Esophagus mucosa (tissue), 1 donor: ENCODE measurements around the gene KRT83. TPM values are rescaled to one million over a fixed set of nuclear protein-coding genes. Genes with fewer than 3 reads are reported as not detected.
"Not testable (repeated sequence)": the region's sequence is repeated elsewhere in the genome, so short reads cannot be mapped to it uniquely, and the experiment has no call there.

ENCODE experiments used
- ATAC-seq: fragments of 200-7000 bp; cut with Tn5 transposase; one replicate; pipeline ENCODE4 v1.9.1; 2020
- total RNA-seq: library from RNA; stranded (reverse); gene quantifications from one replicate; pipeline ENCODE4 v1.2.4, GENCODE V29; 2023
- donor health status: DM: yes; HTN: yes; CAD: no.

The KRT83 gene
- total RNA-seq, 1 donor from 2014 or later = not detected

DNA sequence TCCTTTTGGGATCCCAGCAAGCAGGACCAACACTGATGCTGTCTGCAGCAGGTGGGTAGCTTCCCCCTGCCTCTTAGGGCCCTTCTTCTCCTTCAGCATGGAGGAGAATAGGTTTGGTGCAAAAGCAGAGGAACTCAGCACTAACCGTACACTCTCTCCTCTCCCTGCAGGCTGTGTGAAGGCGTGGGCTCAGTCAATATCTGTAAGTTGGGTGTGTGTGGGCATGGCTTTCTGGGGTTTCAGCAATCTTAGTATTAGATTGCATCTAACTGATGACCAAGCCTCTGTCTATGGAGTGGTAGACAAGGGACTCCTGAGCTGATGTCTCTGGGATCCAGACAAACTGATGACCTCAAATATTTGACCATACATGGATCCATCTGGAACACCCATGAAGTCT is 31.8 kb upstream of the KRT83 start:
- ATAC-seq = no peak

DNA sequence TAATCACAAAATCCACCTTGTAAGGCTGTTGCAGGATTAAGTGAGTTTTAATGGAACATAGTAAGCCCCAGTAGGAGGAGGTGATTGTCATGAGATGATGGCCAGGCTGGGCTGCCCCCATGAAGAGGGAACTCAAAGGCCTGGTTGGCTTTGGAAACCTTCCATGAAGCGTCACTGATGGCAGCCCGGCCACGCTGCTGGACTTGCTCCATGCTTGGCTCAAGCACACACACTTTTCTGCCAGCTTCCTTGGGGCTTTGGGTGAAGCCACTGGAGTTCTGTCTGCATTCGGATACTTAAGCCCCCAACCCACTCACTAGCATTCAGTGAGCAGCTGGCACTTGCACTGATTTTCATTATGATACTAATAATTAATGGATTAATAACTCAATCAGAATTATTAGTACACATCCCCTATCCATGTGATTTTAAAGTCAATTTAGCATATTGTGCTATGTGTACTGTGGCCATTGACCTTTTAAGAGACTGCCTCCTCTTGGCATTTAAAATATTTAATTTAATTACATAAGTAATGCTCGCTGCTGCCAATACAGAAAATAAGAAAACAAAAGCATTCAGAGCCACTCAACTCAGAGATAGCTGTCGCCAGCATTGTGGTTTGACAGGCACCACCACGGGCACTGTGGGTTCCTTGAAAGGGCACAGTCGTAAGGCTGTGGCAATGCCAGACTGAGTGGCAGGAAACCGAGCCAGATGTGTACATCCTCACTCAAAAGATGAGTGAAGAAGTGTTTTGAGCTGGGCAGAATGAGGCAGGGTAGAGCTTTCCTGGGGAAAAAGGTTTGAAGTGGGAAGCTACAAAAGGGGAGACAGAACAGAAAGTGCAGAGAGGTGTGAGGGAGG is 30.2 kb upstream of the KRT83 start:
- no peak for ATAC-seq

DNA sequence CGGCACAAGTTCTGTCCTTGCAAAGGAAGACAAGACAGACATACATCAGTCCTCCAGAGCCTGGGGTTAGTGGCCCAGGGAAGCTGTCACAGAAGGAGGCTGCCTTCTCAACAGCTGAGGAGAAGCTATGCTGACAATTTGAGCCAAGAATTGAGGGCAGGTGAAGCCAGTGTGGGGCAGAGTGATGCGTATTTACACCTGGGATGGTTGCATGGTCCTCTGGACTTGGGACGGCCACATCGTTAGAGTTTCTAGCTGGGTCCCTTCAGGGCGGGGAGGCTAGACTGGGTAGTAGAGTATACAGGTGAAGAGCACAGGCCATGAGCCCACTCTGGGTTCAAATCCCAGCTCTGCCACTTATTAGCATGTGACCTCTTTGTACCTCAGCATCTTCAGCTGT is 29.6 kb upstream of the KRT83 start:
- no peak for ATAC-seq

DNA sequence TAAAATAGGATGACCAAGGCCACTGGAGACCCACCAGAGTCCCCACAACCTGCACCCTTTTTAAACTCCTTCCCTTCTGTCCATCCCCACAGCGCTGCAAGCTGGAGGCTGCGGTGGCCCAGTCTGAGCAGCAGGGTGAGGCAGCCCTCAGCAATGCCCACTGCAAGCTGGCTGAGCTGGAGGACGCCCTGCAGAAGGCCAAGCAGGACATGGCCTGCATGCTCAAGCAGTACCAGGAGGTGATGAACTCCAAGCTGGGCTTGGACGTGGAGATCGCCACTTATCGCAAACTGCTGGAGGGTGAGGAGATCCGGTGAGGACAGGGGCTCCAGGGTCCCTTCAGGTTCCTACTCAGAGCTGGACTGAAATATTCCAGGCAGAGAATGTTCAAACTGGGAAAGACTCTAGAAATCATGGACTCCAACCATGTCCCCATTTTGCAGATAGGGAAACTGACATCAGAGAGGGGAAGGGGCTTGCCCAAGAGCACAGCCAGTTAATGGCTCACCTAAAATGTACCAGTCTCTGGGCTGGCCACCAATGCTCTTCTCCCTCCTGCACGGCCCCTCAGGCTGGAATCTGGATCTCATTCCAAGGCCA is 28.9 kb upstream of the KRT83 start:
- no peak for ATAC-seq

DNA sequence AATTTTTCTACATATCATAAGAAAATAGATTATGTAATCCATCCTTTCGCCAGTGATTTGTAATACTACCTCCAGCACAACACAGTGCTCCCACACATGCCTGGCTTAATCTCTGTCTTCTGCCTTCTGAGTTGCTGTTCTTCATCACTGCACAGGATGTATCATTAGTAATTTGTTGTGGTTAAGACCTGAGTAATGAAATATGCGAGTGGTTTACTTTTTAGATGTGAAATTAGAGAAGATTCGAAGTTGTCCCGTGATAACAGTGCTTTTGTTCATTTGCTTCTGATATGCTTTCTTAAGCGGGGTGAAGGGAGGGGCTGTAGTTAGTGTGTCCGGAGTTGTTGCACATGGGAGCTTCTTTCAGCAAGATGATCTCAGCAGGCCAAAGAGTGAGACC is 28.0 kb upstream of the KRT83 start:
- ATAC-seq = no peak

DNA sequence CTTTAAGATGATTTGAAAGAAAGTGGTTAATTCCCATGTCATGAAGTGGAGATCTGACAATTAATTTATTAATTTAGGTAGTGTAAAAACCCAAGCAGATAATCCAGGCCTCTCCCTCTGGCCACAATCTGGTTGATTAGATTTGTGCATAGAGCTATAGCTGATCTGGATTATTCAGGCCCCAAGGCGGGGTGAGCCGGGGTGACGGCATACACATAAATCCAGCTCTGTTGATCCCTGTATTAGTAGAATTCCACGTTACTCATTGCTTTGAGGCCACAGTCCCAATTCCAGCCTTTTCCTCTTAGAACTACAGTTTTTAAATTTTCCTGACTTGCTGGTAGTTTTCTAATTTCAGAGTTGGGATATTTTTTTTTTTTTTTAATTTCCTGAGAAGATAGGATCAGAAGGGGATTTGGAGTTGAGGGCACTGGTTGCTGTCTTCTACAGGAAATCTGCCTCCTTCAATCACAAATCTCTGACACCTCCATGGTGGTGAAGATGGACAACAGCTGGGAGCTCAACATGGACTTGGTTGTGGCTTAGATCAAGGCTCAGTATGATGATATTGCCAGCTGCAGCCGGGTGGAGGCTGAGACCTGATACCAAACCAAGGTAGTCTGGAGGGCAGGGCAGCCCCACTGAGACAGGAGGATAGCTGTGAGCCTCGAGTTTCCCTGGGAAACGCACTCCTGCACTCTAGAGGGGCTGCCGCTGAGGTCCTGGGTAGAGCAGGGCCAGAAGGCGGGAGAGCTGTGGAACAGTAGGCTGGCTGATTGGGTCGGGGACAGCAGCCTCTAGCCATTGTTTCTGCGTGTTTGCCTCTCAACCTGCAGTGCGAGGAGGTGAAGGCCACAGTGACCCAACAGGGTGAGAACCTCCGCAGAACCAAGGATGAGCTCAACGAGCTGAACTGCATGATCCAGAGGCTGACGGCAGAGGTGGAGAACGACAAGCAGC is 26.6 kb upstream of the KRT83 start:
- peak; percentile 50 for ATAC-seq

DNA sequence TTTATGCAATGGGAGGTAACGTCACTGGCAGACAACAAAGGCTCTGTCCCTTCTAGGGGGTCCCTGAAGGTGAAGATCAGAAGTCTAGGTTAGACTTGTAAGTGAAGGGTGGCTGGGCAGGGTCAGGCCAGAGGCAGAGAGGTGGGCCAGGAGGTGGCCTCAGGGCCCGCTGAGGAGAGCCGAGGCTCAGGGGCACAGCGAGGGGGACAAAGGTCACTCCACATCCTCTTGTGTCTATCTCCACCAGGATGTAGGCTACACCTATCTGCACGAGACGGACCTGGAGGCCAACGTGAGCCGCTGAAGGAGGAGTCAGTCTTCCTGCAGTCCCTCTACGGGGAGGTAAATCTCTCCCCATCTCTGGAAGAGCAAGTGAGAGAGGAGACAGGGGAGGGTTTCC is 25.8 kb upstream of the KRT83 start:
- ATAC-seq = no peak

DNA sequence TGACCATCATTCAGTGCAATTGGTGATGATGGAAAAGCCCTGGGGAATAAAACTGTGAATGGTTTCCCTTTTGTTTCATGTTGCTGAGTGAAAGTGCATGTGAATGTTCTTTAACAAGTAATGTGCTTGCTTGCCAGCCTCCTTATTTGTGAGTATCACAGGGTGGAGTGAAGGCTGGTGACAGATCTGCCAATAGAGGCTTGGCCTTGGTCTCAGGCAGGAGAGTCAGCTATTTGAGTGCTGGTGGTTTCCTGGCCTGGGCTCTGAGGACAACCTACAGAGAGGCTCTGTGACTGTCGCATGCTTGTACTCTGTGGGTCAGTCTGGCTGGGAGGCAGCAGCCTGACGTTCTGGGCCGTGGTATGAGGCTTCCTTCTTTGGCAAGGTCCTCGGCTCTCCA is 25.4 kb upstream of the KRT83 start:
- no peak for ATAC-seq

DNA sequence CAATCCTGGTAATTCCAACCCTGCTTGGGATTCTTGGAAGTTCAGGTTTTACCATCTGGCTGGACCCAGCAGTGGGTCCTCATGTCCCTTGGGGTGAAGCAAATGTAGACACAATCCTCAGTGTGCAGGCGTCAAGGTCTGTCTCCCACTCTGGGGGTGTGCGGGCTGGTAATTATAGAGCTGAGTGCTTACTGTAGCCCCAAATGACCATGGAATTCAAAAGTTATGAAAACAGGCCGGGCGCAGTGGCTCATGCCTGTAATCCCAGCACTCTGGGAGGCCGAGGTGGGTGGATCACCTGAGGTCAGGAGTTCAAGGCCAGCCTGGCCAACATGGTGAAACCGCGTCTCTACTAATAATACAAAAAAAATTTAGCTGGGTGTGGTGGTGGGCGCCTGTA is 23.8 kb upstream of the KRT83 start:
- ATAC-seq = not testable (repeated sequence)

DNA sequence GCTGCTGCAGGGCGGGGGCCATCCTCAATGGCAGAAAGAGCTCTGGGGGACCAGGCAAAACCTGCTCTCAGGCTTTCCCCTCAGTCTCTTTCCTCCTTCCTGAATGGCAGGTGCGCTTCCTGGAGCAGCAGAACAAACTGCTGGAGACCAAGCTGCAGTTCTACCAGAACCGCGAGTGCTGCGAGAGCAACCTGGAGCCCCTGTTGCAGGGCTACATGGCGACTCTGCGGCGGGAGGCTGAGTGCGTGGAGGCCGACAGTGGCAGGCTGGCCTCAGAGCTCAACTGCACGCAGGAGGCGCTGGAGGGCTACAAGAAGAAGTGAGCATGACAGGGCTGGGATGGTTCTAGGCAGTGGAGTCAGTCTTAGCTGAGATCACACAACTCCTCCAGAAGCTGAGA is 22.9 kb upstream of the KRT83 start:
- no peak for ATAC-seq

DNA sequence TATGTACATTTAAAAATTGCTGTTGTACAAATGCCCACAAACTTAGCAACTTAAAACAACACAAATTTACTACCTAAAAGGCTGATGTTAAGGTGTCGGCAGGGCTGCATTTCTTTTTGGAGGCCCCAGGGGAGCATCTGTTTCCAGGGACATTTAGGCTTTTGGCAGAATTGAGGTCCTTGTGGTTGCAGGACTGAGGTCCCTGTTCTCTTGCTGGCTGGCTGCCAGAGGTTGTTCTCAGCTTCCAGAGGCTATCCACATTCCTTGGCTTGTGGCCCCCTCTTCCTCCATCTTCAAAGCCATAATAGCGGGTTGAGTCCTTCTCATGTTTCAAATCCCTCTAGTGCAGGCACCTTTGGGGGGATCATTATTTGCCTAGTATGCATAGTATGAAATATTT is 22.4 kb upstream of the KRT83 start:
- no peak for ATAC-seq

DNA sequence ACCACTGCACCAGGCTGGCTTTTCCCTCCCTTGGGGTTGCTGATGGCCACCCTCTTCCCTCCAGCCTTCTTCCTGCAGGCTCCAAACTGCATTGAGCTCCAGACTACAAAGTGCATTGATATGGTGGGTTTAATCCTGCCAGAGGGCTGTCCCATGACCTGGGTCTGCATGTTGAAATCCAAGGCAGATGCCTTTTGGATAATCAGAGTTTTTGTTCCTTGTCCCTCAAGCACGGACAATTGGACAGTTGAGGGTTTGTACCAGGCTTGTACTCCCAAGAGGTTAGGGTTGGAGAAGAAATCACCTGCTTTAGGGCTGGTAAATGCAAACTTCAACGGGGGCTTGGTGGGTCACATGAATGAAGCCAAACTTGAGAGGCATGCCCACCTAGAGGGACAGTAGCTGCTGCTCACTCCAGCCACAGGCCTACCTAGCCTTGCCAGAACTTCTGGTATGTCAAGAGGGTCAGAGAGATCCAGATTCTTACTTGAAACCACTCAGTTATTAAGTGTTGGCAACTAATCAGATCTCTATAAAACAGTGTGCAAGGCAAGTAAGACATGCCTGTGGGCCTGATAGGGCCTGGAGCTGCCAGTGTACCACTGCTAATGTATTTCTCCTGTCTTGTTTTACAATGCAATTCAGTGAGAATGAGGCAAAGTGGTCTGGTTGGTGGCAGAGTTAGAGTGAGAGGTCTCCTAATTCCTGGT is 21.7 kb upstream of the KRT83 start:
- no peak for ATAC-seq

DNA sequence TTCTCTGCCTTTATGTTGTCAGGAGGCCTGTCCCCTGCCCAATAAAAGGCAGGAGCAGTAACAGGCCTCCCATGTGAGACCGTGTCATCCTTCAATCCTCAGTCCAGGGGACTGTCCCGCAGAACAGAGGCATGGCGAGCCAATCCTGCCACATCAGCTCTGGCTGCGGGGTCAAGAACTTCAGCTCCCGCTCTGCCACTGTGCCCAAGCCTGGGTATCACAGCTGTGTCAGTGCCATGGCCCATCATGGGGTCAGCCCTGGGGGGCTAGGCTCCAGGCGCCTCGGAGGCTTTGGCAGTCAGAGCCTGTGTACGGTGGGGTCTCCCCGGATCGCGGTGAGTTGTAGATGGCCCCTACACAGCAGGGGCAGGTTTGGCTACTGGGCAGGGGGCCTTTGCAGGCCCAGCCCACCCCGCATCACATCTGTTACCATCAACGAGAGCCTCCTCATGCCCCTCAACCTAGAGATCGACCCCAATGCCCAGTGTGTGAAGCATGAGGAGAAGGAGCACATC is 19.9 kb upstream of the KRT83 start:
- no peak for ATAC-seq

DNA sequence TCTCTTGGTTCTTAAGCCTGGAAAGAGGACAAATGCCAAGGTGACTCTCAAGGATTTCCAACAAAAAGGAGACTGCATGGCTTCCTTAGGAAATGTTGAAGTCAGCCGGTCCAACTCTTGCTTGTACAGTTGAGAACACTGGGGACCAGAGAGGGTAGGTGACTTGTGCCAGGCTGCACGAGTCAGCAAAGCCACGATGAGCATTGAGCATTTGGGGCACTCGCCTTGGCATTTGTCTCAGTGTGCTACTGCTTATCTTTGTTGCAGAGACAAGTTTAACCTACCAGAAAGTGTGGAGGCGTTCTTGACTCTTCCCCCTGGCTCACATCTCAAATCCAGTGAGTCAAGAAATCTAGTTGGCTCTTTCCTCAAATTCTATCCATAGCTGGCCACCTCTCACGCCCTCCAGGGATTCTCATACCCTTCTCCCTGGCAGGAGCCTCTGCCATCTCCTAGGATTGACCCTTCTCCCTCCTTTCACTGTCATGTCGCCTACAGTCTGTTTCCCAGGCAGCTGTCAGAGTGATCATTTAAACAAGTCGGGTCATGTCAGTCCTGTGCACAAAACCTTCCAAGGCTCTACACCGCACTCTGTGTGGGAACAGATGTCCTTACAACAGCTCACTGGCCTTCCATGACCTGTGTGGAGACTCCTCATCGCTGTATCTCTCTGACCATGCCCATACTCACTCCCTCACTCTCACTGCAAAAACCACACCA is 17.2 kb upstream of the KRT83 start:
- peak; percentile 56 for ATAC-seq

DNA sequence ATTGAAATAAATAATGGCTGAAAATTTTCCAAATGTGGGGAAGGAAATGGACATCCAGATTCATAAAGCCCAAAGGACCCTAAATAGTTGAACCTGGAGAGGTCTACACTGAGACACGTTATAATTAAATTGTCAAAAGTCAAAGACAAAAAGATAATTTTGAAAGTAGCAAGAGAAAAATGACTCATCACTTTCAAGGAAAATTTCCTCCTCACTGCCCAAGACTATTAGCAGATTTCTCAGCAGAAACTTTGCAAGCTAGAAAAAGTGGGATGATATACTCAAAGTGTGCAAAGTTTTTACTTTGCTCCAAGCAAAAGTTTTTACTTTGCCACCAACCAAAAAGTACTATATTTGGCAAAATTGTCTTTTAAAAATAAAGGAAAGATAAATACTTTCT is 15.9 kb upstream of the KRT83 start:
- ATAC-seq = no peak

DNA sequence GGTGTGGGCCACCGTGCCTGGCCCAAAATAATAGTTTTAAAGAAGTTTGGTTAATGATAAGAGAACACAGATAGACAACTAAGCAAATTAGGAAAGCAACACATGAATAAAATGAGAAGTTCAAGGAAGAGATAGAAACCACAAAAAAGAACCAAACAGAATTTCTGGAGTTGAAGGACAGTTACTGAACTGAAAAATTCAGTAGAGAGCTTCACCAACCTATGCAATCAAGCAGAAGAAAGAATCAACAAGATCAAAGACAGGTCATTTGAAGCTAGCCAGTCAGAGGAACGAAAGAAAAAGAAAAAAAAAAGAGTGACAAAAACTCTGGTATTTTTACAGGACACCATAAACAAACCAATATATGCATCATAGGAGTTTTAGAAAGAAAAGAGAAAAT is 15.4 kb upstream of the KRT83 start:
- no peak for ATAC-seq

DNA sequence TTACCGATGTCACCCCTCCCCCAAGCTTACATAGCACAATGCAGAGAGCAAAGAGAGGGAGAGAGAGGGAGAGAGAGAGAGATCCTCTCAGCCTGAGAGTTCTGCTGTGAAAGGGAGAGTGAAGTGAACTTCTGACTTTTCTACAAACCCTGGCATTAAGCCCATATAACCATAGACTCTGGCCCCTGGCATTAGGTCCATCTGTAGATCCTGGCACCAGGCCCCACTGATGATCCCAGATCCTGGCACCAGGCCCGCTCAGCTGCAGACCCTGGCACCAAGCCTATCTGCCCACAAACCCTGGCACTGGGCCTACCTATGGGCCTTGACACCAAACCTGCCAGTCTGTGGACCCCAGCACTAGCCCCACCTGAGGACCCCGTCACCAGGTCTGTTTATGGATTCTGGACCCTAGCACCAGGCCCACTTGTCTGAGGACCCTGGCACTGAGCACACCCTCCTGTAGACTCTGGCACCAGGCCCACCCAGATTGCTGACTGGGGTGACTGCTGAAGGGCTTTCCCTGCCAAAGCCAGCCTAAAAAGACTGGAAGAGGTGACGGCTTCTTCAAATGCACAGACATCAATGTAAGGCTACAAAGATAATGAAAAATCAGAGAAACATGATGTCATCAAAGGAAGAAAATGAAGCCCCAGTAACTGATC is 14.5 kb upstream of the KRT83 start:
- ATAC-seq = no peak

DNA sequence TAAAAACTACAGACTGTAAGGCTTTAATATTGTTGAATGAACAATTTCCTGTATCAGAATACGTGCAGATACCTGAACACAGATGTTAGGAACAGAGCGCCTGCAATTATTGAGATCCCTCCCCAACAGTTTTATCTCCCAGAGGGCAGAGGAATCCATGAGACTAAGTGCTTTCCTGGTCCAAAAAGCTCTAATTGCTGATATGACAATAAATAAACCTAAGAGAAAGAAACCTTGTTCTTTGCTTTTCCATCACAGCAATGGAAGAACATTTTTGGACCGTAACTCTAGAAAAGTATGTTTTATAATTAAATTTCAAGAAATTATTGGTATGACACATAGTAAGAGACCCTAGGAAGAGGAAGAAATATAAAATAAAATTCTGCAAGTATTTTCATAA is 13.0 kb upstream of the KRT83 start:
- ATAC-seq = no peak

DNA sequence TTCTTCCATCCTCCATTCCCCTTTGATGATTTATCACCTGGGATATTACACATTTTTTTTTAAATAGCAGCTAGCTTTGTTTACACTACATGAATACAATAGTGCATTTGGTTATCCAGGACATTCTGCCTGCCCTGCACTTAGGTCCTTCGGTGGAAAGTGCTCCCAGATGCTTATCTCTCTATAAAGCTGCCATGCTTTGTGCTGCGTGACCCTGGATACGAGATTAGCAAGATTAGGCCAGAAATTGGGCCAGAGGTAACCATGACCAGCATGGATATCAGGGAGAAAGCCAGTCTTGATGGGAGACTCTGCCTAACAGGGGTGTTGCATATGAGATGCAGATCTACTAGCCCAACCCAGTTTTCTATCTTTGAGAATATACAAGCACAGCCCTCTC is 12.1 kb upstream of the KRT83 start:
- no peak for ATAC-seq

DNA sequence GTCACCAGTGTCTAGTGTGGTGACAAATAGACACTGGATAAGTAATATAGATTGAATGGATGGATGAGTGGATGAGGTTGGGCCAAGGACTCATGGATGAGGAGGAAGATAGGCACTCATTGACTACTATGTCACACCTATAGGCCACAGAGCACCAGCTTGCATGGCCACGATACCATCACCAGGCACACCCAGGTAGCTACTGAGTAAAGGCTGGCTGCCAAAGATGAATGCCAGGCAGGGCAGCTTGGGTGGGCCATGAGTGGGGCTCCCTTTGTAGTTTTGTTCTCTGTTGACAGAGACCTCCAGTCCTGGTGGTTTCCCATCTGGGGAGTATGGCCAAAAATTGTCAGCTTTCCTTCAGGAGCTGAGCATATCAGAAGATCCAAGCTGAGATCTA is 11.2 kb upstream of the KRT83 start:
- ATAC-seq = no peak

DNA sequence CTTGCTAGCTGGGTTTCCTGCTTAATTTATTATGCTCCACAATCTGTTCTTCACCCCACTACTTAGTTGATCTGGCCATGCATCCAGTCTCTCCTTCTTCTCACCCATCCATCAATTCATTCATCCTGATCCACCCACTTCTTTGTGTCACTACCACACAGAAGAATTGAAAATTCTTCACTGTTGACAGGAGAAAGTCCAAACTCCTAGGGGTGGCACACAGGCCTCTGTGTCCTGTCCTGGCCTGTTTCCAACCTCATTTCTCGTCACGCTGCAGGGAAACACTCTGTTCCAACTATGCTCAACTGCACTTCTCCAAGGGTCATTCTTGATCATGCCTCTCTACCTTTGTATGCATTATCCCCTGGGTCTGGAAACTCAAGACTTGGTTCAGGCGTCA is 10.6 kb upstream of the KRT83 start:
- ATAC-seq = no peak
